Measurements from ENCODE around the gene NCOR1.
"Not testable (repeated sequence)": the region's sequence is repeated elsewhere in the genome, so short reads cannot be mapped to it uniquely, and the experiment has no call there.

Gene NCOR1

DNA sequence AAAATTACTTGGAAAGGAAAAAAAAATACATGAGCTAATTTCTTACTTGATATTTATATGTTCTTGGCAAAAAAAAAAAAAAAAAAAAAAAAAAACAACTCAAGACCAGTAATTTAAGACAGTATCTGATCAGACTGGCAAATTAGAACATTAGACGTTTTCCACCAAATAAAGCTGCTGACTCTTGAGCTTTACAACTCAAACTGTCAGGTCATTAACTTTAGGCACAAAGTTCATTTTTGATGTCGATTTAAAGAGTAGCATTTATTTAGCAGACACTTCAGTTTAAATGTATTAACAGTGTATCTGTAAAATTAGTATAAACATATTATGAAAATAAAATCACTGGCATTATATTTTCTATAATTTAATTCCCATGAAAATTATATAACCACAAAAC, 66.7 kb downstream of the NCOR1 start:
- no peak for DNase-seq (ENCODE audit: low spot score)

DNA sequence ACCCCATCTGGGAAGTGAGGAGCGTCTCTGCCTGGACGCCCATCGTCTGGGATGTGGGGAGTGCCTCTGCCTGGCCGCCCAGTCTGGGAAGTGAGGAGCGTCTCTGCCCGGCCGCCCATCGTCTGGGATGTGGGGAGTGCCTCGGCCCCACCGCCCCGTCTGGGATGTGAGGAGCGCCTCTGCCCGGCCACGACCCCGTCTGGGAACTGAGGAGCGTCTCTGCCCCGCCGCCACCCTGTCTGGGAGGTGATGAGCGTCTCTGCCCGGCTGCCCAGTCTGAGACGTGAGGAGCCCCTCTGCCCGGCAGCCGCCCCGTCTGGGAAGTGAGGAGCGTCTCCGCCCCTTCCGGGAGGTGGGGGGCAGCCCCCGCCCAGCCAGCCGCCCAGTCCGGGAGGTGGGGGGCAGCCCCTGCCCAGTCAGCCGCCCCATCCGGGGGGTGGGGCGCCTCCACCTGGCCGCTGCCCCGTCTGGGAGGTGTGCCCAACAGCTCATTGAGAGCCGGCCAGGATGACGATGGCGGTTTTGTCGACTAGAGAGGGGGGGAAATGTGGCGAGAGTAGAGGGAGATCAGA, 69.9 kb downstream of the NCOR1 start:
- DNase-seq (ENCODE audit: low spot score): not testable (repeated sequence)

DNA sequence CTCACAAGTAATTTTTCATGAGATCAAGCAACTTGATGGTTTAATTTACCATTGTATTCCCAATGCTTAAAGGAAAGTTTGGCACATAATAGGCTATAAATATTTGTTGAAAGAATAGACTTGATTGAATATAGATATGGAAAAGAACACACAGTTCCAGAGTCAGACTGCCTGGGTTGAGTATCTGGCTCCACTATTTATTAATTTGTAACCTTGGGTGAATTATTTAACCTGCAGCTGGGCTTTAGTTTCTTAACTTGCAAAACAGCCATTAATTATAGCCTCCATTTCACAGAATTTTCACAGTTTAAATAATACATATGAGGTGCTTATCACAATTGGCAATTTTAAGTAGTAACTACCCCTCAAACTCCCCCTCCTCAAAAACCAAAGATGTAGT, 73.6 kb downstream of the NCOR1 start:
- no peak for DNase-seq (ENCODE audit: low spot score)

DNA sequence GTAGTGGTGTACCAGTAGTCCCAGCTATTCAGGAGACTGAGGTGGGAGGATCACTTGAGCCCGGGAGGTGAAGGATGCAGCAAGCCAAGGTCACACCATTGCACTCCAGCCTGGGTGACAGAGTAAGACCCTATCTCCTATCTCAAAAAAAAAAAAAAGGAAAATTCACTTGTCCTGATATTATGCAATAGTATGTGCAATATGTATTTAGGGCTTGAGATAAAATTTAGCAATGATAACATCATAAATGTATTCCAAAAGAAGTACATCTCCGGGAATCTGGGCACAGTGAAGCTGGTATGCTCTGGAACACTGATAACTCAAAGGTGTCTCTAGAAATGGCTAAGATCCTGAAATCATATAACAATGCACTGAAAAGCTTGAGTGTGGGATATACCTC, 74.5 kb downstream of the NCOR1 start:
- DNase-seq (ENCODE audit: low spot score): no peak

DNA sequence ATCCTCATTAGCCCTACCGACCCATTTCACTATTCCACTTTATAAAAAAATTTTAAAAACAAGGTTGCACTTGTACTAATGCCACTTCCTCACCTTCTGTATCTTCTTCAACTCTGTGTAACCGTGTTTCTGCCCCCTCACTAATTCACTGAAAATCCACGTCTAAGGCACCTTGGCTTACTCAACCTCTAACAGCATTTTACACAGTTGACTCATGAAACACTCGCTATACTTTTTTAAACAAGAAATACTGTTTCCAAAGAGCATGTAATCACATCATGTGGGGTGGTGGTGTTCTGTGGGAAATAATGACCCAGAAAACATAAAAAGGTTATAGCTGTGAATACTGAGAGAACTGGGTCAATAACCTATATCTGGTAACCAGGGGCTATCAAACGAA, 79.9 kb downstream of the NCOR1 start:
- DNase-seq (ENCODE audit: low spot score): no peak

DNA sequence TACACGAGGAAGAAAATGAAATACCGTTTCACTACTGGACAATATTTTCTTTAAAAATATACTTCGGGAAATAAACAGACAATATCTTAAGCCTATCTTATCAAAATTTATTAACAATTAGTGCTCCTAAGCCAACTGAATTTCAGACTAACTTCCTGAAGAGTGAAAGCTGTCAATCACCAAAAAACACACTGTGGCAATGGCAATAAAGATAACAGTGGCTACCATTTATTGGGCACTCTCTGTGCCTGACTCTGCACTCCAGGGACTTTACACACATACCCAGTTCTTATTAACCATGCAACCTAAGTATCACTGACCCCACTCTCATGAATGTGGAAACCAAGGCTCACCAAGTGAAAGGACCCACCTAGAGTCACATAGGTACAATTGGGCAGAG, 83.7 kb downstream of the NCOR1 start:
- DNase-seq (ENCODE audit: low spot score): no peak

DNA sequence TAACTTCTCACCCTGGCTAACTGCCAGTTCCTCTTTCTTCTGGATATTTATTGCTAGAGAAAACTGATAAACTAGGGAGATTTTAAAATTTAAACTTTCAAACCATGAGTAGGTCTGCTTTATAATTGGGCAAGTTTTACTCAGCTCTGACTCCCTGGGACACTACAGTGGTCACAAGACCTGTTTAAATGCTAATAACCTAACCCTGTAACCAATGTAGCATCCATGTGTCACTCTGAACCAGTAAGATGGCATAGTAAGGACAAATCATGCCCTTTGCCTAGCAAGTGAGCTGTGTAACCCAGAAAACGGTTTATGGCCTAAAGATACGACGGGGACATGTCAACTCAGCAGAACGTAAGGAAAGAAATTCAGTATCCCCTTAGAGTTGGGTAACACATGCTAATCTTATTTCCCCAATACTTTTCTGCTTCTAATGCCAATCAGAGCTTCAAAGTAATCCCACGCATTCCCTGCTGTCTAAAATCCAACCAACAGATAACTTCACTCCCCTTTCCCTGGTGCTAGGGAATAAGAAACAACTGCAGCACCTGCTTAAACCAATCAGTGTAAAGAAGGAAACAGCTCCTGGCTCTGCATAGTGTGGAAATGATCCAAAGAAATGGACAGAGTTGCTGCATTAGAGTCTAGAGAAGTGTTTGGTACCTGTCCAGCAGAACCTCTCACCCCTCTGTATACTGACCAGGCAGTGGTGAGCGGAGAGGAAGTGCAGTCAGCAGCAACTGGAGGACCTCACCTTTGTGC, 85.7 kb downstream of the NCOR1 start:
- DNase-seq (ENCODE audit: low spot score): no peak

DNA sequence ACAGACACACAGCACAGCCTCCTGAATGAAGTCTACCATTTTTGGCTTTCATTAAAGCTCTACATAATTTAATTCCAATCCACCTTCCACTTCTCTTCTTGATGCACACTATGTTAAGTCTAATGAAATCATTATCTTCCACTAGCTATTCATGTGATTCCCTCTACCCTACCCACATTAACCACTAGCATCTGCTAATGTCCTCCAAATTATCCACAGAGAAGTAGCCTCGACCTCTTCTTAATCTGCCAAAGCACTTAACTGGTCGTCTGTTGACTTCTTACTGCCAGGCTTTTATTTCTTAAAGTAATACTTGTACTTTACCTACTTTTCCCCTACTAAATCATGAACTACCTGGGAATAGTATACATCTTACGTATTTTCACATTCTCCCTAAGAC, 91.8 kb downstream of the NCOR1 start:
- DNase-seq (ENCODE audit: low spot score): no peak

DNA sequence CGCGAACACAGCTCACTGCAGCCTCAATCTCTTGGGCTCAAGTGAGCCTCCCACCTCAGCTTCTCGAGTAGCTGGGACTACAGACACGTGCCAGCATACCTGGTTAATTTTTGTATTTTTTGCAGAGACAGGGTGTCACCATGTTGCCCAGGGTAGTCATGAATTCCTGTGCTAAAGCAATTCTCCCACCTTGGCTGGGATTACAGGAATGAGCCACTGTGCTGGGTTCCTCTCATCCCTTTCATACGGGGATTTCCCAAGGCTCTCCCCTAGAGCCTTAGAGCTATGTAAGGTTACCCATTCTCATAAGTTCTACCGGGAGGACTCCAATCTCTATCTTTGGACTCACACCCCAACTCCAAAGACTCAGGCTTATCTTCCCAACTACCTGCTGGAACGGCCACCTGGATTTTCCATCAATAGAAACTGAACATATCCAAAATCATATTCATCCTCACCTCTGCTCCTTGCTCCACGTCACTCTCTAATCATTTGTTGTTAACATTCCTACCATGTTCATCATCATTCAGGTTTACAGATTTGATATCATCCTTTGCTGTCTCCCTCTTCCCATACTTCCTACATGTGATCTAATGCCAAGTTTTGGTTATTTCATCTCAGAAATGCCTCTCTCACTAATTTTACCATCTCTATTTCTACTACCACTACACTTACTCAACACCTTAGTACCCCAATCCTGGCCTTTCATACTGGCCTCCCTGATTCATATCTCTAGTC, 92.5 kb downstream of the NCOR1 start:
- DNase-seq (ENCODE audit: low spot score): no peak

DNA sequence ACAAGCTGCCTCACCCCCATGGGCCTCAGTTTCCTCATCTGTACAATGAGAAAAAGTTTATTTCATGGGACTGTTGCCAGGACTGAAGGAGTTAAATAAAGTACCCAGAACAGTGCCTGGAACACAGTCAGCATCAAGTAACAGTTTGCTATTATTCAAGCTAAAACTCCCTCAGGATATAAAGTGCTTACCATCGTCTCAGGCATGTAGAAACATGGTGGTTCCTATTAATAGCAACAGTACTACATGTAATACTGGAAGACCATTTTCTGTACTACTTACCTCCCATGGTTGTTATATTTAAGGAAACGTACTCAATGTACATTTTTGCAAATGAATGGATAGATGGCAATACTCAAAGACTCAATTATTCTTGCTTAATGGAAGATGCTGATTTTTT, 93.4 kb downstream of the NCOR1 start:
- no peak for DNase-seq (ENCODE audit: low spot score)

DNA sequence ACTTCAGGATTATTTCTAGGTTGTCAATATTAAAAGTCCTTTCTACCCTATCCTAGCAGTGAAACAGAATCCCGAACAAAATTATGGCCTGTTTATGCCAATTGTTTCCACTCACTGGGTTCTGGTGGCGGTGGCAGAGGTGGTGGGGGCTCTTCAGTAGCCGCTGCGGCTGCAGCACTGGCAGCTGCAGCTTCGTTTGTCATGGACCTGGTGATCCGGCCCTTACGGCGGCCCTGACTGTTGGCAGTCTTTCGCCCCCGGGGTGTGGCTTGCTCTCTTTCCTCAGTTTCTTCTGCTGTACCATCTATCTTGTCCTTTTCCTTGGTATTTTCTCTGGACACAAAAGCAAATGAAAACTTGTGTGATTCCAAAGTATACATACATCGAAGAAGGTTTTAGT, 94.4 kb downstream of the NCOR1 start:
- no peak for DNase-seq (ENCODE audit: low spot score)

DNA sequence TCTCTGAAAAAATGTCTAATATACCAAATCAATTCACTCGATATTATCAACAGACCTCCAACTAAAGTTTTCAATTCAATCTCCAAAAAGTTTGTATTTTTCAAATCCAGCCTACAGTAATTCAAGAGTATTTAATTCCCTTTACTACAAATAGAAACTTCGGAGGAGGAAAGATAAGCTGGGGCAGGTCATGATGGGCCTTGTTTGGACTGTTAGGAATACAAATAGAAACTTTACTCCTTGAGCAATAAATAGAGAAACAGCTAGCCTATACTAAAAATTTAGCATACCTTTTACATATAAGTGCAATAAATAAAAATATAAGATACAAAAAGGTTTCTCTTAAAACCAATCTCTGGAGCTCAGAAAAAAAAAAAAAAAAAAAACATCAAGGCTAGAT, 98.2 kb downstream of the NCOR1 start:
- DNase-seq (ENCODE audit: low spot score): no peak

DNA sequence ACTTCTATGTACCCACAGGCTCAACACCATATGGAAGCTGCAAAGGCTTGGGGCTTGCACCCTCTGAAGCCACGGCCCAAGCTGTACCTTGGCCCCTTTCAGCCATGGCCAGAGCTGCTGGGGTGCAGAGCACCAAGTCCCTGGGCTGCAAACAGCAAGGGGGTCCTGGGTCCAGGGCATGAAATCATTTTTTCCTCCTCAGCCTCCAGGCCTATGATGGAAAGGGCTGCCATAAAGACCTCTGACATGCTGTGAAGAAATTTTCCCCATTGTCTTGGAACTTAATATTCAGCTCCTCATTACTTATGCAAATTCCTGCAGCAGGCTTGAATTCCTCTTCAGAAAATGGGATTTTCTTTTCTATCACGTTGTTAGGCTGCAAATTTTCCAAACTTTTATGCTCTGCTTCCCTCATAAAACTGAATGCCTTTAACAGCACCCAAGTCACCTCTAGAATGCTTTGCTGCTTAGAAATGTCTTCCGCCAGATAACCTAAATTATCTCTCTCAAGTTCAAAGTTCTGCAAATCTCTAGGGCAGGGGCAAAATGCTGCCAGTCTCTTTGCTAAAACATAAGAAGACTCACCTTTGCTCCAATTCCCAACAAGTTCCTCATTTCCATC, 100.1 kb downstream of the NCOR1 start:
- DNase-seq (ENCODE audit: low spot score): not testable (repeated sequence)

DNA sequence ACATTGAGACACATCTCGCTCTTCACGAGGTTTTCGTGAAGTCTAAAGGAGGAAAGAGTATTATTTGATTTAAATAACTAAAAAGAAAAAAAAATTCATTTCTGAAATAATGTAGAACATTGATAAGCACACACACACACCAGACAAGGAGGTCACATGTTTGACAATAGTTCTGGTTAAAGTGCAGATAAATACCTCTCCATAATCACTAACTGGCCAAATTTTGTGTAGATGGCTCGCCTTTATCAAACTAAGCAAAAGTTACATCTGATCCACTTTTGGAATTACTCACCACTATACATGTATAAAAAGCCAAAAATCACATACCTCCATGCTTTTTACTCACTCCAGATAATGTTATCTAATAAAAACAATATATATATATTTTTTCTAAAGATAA, 106.5 kb downstream of the NCOR1 start:
- DNase-seq (ENCODE audit: low spot score): no peak

DNA sequence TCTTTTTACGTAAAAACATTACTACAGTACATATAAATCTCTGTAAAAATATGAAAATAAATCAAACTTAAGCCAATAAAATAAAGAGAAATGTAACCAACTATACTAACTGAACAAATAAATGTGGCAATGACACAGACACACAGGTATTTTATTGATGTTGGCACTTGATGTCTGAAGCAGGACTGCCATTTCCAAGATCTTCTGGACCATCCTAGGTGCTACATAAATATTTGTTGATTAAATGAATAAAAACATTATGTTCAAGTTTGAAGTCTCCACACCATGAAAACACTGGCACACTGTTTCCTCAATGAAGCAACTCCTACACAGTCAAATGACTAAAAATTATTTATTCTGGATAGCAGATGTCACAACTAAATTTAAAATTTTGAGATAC, 106.9 kb downstream of the NCOR1 start:
- no peak for DNase-seq (ENCODE audit: low spot score)

DNA sequence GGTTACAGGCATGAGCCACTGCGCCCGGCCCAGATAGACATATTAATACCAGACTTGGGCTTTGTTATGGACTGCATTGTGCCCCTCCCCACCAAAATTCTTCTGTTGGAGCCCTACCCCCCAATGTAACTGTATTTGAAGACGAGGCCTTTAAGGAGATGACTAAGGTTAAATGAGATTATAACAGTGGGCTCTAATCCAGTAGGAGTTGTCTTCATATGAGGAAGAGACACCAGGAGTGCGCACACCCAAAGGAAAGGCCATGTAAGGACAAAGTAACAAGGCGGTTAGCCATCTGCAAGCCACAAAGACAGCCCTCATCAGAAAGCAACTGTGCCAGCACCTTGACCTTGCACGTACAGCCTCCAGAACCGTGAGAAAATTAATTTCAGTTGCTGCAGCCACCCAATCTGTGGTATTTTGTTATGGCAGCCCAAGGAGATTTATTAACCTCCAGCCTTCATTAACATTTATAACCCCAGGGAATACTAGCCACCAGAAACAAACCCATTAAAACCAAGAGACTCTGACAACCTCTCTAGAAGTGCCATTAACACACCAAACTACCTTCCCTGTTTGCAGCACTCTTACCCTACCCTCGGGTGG, 108.1 kb downstream of the NCOR1 start:
- no peak for DNase-seq (ENCODE audit: low spot score)

DNA sequence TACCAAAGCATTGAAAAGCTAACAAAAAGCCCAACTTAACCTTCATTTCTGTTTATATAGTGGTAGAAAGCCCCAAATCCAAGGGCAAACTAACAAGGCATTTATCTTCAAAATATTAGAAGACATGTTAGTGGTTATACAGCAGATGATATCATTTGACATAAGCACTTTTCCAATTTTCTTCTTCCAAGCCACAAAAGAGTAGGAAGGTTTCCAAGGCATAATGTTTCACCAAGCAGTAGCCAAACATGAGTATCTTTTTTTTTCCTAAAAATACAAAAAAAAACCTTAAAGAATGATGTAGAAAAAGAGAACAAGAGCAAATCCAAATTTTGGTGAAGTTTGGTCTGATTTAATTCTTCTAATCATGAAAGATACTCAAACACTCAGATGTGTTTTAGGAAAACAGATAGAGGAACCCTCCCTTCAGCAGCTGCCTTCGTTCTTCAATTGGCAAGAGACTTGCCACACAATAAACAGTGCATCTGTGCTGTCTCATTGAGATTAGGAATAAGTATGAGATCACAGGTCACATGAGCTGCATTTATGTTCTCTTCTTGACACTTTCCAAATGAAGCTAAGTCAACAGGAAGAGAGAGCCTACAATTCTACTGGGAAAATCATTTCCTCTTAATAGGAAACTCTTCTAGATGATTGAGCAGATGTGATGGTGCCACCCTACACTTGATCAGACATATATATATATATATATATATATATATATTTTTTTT, 109.0 kb downstream of the NCOR1 start:
- DNase-seq (ENCODE audit: low spot score): no peak

DNA sequence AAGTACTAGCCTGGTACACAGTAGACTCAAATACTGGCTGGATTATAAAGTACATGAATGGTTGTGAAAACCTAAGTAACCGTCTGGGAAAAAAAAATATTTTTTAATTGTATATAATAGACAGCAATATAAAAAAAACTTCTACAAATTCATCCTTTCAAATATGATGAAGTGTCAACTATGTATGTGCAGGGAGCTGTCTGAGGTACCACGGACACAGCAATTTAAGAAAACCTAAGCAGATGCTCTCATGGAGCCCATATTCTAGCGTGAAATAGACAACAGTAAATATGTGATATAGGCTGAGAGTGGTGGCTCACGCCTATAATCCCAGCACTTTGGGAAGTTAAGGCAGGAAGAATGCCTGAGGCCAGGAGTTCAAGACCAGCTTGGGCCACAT, 111.1 kb downstream of the NCOR1 start:
- no peak for DNase-seq (ENCODE audit: low spot score)

DNA sequence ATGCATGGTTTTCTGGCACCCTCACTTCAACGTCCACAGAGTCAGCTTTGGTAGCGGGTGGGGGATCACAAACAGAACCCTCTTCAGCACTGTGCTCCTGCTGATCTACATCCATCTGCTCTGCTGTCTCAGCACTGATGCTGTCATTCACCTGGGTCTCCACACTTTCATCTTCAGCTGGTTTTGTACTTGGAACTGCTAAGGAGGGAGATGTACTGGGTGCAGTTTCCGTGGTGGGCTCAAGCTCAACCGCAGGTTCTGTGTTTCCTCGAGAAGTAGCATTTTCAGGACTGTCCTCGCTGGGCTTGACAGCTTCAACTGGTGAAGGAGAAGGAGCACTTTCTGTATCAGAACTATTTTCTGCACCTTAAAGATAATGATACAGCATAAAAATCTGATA, 113.9 kb downstream of the NCOR1 start:
- DNase-seq (ENCODE audit: low spot score): no peak

DNA sequence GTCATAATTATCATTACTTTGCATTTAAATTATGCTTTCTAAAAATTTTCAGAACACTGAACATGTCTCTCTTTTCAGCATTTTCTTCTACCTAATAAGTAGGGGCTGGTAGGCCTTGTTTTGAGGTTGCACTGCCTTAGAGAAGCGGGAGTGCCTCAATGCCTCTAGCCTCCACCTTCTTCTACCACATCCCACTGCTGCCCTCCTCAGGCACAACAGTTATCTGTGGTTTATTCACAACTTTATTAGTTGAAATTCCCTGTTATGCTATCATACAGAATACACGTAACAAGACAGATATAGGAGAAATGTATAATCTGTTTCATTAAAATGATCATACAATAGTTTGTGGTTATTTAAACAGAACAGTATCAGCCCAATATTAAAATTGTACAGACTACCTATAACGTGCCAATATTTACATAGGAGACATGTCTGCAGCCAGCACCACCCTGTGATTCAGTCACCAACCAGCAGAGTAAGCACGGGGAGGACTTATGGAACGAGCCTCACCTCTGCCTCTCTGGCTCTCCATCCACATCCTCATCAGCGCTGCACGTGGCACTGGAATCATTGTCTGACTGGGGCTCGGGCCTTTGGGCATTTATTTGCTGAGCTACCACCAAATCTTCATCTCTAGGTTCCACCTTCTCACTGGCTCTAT, 114.5 kb downstream of the NCOR1 start:
- DNase-seq (ENCODE audit: low spot score): no peak

DNA sequence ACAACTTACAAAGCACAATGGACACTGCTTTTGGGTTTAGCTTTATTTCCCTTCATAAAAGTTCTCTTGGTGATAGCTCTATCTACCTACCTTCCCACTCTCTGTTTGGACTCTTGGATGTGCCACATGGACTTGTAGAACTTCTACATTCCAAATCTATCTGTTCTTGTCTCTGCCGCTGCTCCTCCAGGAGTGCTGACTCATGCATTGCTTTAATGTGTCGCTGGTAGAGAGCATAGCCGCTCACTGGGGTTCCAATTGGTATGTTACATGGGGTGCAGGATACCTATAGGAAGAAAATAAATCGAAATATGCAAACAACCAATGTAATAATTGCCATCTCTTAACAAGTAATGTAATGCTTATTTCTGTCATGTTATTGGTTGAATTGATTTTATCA, 123.6 kb downstream of the NCOR1 start:
- DNase-seq (ENCODE audit: low spot score): no peak
